HG03280 (cell line): ENCODE results near the gene LINGO1.

Experiments
- ATAC-seq: cut with Tn5 transposase; IDR thresholded peaks from one replicate; pipeline ENCODE4 v1.9.1; 2021; ENCODE audit warnings: mild to moderate bottlenecking, moderate library complexity; ENCODE audit not compliant: unreplicated experiment

Gene LINGO1

GRCh38 chr15:77619883-77620282 is 12.8 kb downstream of the LINGO1 start:
- no peak for ATAC-seq

- no peak for ATAC-seq
These were observed 15.1 kb downstream of the LINGO1 start for GRCh38 chr15:77617476-77618230.

- no peak for ATAC-seq
These were observed 16.6 kb downstream of the LINGO1 start for GRCh38 chr15:77616072-77616471.

- ATAC-seq: no peak
These were observed 17.2 kb downstream of the LINGO1 start for GRCh38 chr15:77615472-77615871.

- no peak for ATAC-seq
These were observed 18.4 kb downstream of the LINGO1 start for GRCh38 chr15:77614251-77614806.

- no peak for ATAC-seq
These were observed 18.9 kb downstream of the LINGO1 start for GRCh38 chr15:77613814-77614213.

- ATAC-seq: no peak
These were observed 19.6 kb downstream of the LINGO1 start for GRCh38 chr15:77612958-77613601.

- no peak for ATAC-seq
These were observed 20.9 kb downstream of the LINGO1 start for GRCh38 chr15:77611767-77612166.

GRCh38 chr15:77610731-77611130 is 22.0 kb downstream of the LINGO1 start:
- ATAC-seq: no peak

- no peak for ATAC-seq
These were observed 23.2 kb downstream of the LINGO1 start for GRCh38 chr15:77609558-77609957.

- ATAC-seq: no peak
These were observed 23.9 kb downstream of the LINGO1 start for GRCh38 chr15:77608774-77609173.

- ATAC-seq: no peak
These were observed 24.8 kb downstream of the LINGO1 start for GRCh38 chr15:77607894-77608261.

GRCh38 chr15:77607111-77607893 is 25.4 kb downstream of the LINGO1 start:
- no peak for ATAC-seq

- no peak for ATAC-seq
These were observed 26.3 kb downstream of the LINGO1 start for GRCh38 chr15:77606142-77607034.

GRCh38 chr15:77605547-77605946 is 27.2 kb downstream of the LINGO1 start:
- no peak for ATAC-seq

GRCh38 chr15:77604973-77605372 is 27.7 kb downstream of the LINGO1 start:
- no peak for ATAC-seq

GRCh38 chr15:77603611-77604336 is 28.9 kb downstream of the LINGO1 start:
- ATAC-seq: no peak

GRCh38 chr15:77602800-77603199 is 29.9 kb downstream of the LINGO1 start:
- no peak for ATAC-seq

GRCh38 chr15:77599899-77600298 is 32.8 kb downstream of the LINGO1 start:
- ATAC-seq: no peak

GRCh38 chr15:77599357-77599756 is 33.4 kb downstream of the LINGO1 start:
- ATAC-seq: no peak
